T-helper 9 cell (primary cell): ENCODE measurements around the gene DLEC1.
A peak's percentile ranks its signal among the peaks of the same experiment; 100 is the strongest.
"Not testable (repeated sequence)": the region's sequence is repeated elsewhere in the genome, so short reads cannot be mapped to it uniquely, and the experiment has no call there.

Experiments used
- DNase-seq: peaks from one replicate; pipeline ENCODE4 v3.0.0-alpha.2; 2020

DLEC1 gene

GRCh38 chr3:38046821-38047220, 7.8 kb downstream of the DLEC1 start:
- DNase-seq: no peak

- DNase-seq: no peak
Observed at GRCh38 chr3:38047896-38048295, 8.9 kb downstream of the DLEC1 start.

- no peak for DNase-seq
Observed at GRCh38 chr3:38049358-38050126, 10.5 kb downstream of the DLEC1 start.

DNA sequence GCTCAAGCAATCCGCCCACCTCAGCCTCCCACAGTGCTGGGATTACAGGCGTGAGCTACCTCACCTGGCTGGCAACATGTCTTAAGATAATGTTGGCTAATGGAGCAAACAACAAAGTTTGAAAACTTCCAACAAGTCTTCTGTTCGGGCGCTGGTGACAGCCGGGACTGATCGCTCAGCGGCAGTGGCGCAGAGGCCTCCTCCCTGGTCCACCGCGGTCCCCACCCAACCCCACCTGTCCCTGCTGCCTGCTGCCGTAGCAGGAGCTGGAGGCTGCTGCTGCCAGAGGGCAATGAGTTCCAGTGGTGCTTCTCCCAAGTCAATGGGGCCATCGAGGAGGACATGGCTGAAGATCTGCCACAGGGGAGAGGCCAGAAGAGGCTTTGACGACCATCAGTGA, 12.1 kb downstream of the DLEC1 start:
- DNase-seq: no peak

DNA sequence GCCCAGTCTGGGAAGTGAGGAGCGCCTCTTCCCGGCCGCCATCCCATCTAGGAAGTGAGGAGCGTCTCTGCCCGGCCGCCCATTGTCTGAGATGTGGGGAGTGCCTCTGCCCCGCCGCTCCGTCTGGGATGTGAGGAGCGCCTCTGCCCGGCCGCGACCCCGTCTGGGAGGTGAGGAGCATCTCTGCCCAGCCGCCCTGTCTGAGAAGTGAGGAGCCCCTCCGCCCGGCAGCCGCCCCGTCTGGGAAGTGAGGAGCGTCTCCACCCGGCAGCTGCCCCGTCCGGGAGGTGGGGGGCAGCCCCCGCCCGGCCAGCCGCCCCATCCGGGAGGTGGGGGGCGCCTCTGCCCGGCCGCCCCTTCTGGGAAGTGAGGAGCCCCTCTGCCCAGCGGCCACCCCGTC, 14.3 kb downstream of the DLEC1 start:
- DNase-seq: not testable (repeated sequence)

- DNase-seq: not testable (repeated sequence)
Observed at GRCh38 chr3:38053813-38054498, 14.9 kb downstream of the DLEC1 start.

- no peak for DNase-seq
Observed at GRCh38 chr3:38054499-38055001, 15.5 kb downstream of the DLEC1 start.

GRCh38 chr3:38059148-38059547, 20.1 kb downstream of the DLEC1 start:
- DNase-seq: no peak

- no peak for DNase-seq
Observed at GRCh38 chr3:38059591-38059990, 20.6 kb downstream of the DLEC1 start.

DNA sequence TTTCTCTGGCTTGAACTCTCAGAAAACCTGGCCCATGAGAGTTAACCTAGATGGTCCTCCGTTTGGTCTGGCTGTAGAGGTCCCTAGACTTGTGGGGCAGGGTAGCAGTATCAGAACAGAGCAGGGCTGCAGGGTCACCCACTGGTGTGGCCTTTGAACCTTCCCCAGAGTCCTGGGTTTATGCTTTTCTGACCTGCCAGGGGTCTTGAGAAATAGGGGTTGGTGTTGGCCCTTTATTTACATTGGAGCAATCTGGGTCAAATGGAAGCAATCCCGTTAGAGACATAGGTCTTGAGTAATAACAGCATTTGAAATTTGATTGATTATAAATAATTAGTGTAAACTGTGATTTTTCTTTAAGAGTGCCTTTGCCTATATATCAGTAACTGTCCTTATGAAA, 23.8 kb downstream of the DLEC1 start:
- no peak for DNase-seq

- not testable (repeated sequence) for DNase-seq
Observed at GRCh38 chr3:38064453-38064852, 25.4 kb downstream of the DLEC1 start.

DNA sequence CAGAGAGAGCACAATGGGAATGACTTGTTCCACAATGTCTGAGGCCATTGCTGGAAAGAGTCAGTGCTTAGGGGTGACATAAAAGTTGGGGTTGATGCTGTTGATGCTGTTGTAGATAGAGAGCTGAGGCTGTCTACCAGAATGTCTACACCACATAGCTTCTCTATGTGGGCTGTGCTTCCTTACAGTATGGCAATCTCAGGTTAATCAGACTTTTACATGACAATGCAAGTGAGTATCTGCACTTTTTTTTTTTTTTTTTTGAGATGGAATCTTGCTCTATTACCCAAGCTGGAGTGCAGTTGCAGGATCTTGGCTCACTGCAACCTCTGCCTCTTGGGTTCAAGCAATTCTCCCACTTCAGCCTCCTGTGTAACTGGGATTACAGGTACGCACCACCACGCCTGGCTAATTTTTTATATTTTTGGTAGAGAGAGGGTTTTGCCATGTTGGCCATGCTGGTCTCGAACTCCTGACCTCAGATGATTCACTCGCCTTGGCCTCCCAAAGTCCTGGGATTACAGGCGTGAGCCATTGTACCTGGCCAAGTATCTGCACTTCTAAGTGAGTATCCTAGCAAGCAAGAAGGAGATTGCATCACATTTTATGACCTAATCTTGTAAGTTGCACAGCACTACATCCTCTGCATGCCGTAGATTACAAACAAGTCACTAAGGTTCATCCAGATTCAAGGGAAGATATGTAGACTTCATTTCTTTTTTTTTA, 28.7 kb downstream of the DLEC1 start:
- no peak for DNase-seq

DNA sequence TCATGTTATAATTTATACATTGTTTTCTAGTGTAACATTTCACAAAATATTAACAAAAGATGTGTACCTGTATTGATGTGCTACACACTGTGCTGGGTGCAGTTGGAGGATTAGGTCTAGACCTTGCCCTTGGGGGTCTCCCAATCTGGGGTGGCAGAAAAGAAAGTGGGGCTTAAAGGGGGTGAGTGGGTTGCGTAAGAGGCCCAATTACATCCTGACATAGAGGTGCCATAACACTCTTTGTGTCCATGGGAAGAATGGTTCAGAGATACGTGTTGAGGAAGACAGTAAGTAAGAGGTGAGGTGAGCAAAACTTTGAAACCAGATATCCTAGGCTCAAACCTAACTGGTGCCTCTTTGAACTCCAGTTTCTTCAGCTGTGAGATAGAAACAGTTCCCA, 31.0 kb downstream of the DLEC1 start:
- no peak for DNase-seq

DNA sequence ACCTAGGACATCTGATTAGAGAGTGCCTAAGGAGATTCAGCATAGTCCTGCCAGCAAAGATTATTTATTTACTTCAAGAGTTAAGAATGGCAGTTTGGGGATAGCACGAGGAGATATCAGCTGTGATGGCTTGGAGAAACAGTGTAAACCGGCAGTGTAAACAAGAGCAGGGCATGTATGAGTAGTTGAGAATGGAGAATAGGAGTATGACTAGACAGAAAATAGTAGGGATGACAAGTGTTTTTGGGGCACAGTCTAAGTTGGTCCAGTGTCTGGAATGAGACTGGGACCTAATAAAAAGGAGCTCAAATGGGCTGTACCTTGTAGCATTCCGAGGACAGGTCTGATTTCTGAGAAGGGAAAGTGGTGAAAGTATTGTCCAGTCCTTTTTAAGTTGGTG, 38.1 kb downstream of the DLEC1 start:
- DNase-seq: not testable (repeated sequence)

- DNase-seq: not testable (repeated sequence)
Observed at GRCh38 chr3:38082296-38082695, 43.3 kb downstream of the DLEC1 start.

- DNase-seq: not testable (repeated sequence)
Observed at GRCh38 chr3:38083254-38083653, 44.2 kb downstream of the DLEC1 start.

GRCh38 chr3:38083871-38084333, 44.9 kb downstream of the DLEC1 start:
- DNase-seq: no peak

- peak; percentile 16 for DNase-seq
Observed at GRCh38 chr3:38084334-38085310, 45.6 kb downstream of the DLEC1 start.

DNA sequence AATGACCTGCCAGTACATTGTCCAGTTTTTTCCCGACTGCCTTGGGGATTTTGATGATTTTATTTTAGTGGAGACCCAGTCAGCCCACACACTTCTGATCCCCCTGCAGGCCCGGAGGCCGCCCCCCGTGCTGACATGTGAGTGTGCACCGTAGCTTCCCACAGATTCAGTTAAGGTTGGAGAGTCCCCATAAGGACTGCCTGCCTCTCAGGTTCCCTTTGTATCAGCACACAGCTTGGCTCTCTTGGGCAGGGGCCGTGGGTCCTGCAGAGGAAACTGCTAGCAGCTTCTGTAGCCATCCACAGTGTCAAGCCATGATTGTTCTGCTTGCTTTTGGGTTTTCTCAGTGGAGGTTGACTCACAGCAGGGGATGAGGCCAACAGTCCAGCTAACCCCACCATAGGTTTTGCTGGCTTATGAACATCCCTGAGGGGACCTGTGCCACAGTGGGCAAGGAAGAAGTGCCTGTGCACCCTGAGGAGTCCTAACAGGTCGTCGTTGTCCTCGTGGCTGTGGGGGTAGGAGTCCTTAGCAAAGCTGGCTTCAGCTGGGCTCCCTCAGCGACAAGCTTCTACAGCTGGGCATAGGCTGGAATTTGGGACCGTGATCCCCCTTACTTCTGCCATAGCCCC, 46.4 kb downstream of the DLEC1 start:
- DNase-seq: no peak

GRCh38 chr3:38085943-38086324, 46.9 kb downstream of the DLEC1 start:
- no peak for DNase-seq

- DNase-seq: no peak
Observed at GRCh38 chr3:38086496-38086895, 47.5 kb downstream of the DLEC1 start.

- not testable (repeated sequence) for DNase-seq
Observed at GRCh38 chr3:38087278-38087677, 48.3 kb downstream of the DLEC1 start.
